Measurements from ENCODE around the gene WIPI1.
"Not testable (repeated sequence)": the region's sequence is repeated elsewhere in the genome, so short reads cannot be mapped to it uniquely, and the experiment has no call there.

The WIPI1 gene

DNA sequence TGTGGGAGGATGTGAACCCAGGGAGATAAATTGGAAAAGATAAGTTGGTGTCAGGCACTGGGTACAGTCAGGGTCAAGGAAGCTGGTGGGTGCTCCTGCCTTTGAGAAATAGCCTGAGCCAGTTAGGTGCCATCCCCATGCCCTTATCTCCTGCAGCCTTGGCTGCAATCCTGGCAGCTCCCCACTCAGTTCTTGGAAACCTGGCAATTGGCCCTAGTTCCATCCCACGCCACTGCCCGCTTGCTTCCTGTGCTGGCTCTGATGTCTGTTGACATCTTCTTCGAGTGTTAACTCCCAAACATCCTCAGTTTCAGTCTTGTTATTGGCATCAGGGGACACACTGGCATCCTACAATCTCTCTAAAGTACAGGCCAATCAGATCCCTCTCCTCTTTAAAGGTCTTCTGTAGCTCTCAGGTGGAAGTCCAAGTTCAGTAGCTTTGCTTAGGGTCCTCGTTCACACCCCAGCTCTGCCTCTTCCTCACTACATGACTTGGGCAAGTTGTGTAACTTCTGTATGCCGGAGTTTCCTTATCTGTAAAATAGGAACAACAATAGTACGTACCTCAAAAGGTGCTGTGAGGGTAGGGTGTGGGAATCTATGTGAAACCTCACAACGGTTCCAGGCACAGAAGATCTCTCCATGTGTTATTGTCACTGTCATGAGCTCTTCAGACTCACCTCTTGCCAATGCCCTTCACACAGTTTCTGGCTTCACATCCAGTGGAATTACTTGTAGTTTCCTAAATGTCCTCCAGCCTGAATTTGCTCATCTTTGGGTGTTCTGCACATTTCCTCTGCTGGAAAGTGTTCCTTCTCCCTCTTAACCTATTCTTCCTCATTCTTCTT, 41.4 kb upstream of the WIPI1 start:
- DNase-seq = no peak
- no peak overlapping the region for H3K4ac ChIP-seq (ENCODE audit: low read depth, low read length)
- H2AK5ac ChIP-seq (ENCODE audit: low read length) = no peak overlapping the region
- no peaks in the 10 kb centered on the region for H3K79me2 ChIP-seq (ENCODE audit: control insufficient read depth, insufficient read depth, low read length, poor library complexity)
- WGBS (ENCODE audit: extremely low coverage, insufficient coverage, insufficient read length) = no CpG with 5 or more reads among the region's 7 CpGs
- no peaks in the 10 kb centered on the region for H3K36me3 ChIP-seq (ENCODE audit: control insufficient read depth in 1 of 2, insufficient read depth in 2 of 2, low read length in 2 of 2)
- H3K79me1 ChIP-seq (ENCODE audit: low read length) = no peaks in the 10 kb centered on the region
- no peak overlapping the region for H3K23ac ChIP-seq (ENCODE audit: low read length)
- no peak overlapping the region for H3K4me3 ChIP-seq (ENCODE audit: low read depth, low read length)
- H2AFZ ChIP-seq (ENCODE audit: insufficient read depth, low read length, poor library complexity) = no peak overlapping the region
- no peak overlapping the region for H2BK5ac ChIP-seq (ENCODE audit: low read depth, low read length, poor library complexity)
- H2BK12ac ChIP-seq (ENCODE audit: low read length) = no peak overlapping the region
- H3K9me3 ChIP-seq (ENCODE audit: insufficient read depth, low read depth, low read length) = peaks cover 2% of the 10 kb centered on the region
- no peak overlapping the region for H3K14ac ChIP-seq (ENCODE audit: low read length)
- no peak overlapping the region for H3K9ac ChIP-seq (ENCODE audit: low read length)
- H3K27me3 ChIP-seq (ENCODE audit: insufficient read depth, low read length) = no peaks in the 10 kb centered on the region
- H3K4me1 ChIP-seq (ENCODE audit: control insufficient read depth in 1 of 2, insufficient read depth in 2 of 2, low read length in 2 of 2) = no peaks in the 10 kb centered on the region
- H3K27ac ChIP-seq (ENCODE audit: low read depth, low read length) = no peak overlapping the region
- no peak overlapping the region for H4K12ac ChIP-seq (ENCODE audit: low read depth, low read length)
- H4K91ac ChIP-seq (ENCODE audit: low read depth, low read length) = no peak overlapping the region
- no peak overlapping the region for H3K18ac ChIP-seq (ENCODE audit: low read length)
- H4K8ac ChIP-seq (ENCODE audit: low read depth, low read length) = no peak overlapping the region
- H2BK120ac ChIP-seq (ENCODE audit: insufficient read depth, low read length, poor library complexity) = no peak overlapping the region
- no peak overlapping the region for H3K4me2 ChIP-seq (ENCODE audit: low read length)

GRCh38 chr17:68497885-68498319, 40.6 kb upstream of the WIPI1 start:
- no peak overlapping the region for H3K4me2 ChIP-seq (ENCODE audit: low read length)
- H3K79me1 ChIP-seq (ENCODE audit: low read length) = no peaks in the 10 kb centered on the region
- H3K18ac ChIP-seq (ENCODE audit: low read length) = no peak overlapping the region
- no peak overlapping the region for H2AFZ ChIP-seq (ENCODE audit: insufficient read depth, low read length, poor library complexity)
- H3K4me3 ChIP-seq (ENCODE audit: low read depth, low read length) = no peak overlapping the region
- H4K8ac ChIP-seq (ENCODE audit: low read depth, low read length) = no peak overlapping the region
- H3K9ac ChIP-seq (ENCODE audit: low read length) = no peak overlapping the region
- H3K4ac ChIP-seq (ENCODE audit: low read depth, low read length) = no peak overlapping the region
- H2AK5ac ChIP-seq (ENCODE audit: low read length) = no peak overlapping the region
- H2BK12ac ChIP-seq (ENCODE audit: low read length) = no peak overlapping the region
- H3K14ac ChIP-seq (ENCODE audit: low read length) = no peak overlapping the region
- peaks cover 2% of the 10 kb centered on the region for H3K9me3 ChIP-seq (ENCODE audit: insufficient read depth, low read depth, low read length)
- no peak overlapping the region for H2BK5ac ChIP-seq (ENCODE audit: low read depth, low read length, poor library complexity)
- peak in 1 of 2 donors; percentile 21 for DNase-seq
- H3K79me2 ChIP-seq (ENCODE audit: control insufficient read depth, insufficient read depth, low read length, poor library complexity) = no peaks in the 10 kb centered on the region
- H3K23ac ChIP-seq (ENCODE audit: low read length) = no peak overlapping the region
- no peak overlapping the region for H2BK120ac ChIP-seq (ENCODE audit: insufficient read depth, low read length, poor library complexity)
- no peak overlapping the region for H4K91ac ChIP-seq (ENCODE audit: low read depth, low read length)
- no peak overlapping the region for H4K12ac ChIP-seq (ENCODE audit: low read depth, low read length)
- WGBS (ENCODE audit: extremely low coverage, insufficient coverage, insufficient read length) = no CpG with 5 or more reads among the region's 3 CpGs
- no peaks in the 10 kb centered on the region for H3K4me1 ChIP-seq (ENCODE audit: control insufficient read depth in 1 of 2, insufficient read depth in 2 of 2, low read length in 2 of 2)
- no peak overlapping the region for H3K27ac ChIP-seq (ENCODE audit: low read depth, low read length)
- no peaks in the 10 kb centered on the region for H3K36me3 ChIP-seq (ENCODE audit: control insufficient read depth in 1 of 2, insufficient read depth in 2 of 2, low read length in 2 of 2)
- no peaks in the 10 kb centered on the region for H3K27me3 ChIP-seq (ENCODE audit: insufficient read depth, low read length)

DNA sequence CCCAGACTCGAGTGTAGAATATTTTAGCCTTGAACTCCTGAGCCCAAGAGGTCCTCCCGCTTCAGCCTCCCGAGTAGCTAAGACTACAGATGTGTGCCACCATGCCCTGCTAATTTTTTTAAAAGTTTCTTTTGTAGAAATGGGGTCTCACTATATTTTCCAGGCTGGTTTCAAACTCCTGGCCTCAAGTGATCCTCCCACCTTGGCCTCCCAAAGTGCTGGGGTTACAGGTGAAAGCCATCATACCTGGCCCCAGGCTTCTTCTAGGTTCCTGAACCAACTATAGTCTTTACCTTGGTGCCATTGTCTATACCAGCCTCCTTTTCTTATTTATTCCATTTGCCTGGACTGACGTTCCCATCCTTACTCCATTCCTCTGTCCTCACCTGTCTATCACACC, 37.8 kb upstream of the WIPI1 start:
- DNase-seq = no peak
- Histone ChIP-seq H3K9ac (ENCODE audit: low read length) (no peak overlapping the region), H3K36me3 (ENCODE audit: control insufficient read depth in 1 of 2, insufficient read depth in 2 of 2, low read length in 2 of 2) (no peaks in the 10 kb centered on the region), H4K8ac (ENCODE audit: low read depth, low read length) (no peak overlapping the region), H3K79me2 (ENCODE audit: control insufficient read depth, insufficient read depth, low read length, poor library complexity) (no peaks in the 10 kb centered on the region), H2BK5ac (ENCODE audit: low read depth, low read length, poor library complexity) (no peak overlapping the region), H3K18ac (ENCODE audit: low read length) (no peak overlapping the region), H4K91ac (ENCODE audit: low read depth, low read length) (no peak overlapping the region), H2AFZ (ENCODE audit: insufficient read depth, low read length, poor library complexity) (no peak overlapping the region), H3K9me3 (ENCODE audit: insufficient read depth, low read depth, low read length) (peaks cover 2% of the 10 kb centered on the region), H3K4me1 (ENCODE audit: control insufficient read depth in 1 of 2, insufficient read depth in 2 of 2, low read length in 2 of 2) (no peaks in the 10 kb centered on the region), H3K14ac (ENCODE audit: low read length) (no peak overlapping the region), H3K79me1 (ENCODE audit: low read length) (no peaks in the 10 kb centered on the region), H2BK12ac (ENCODE audit: low read length) (no peak overlapping the region), H2AK5ac (ENCODE audit: low read length) (no peak overlapping the region), H4K12ac (ENCODE audit: low read depth, low read length) (no peak overlapping the region), H3K4me3 (ENCODE audit: low read depth, low read length) (no peak overlapping the region), H3K27me3 (ENCODE audit: insufficient read depth, low read length) (no peaks in the 10 kb centered on the region), H3K4ac (ENCODE audit: low read depth, low read length) (no peak overlapping the region), H2BK120ac (ENCODE audit: insufficient read depth, low read length, poor library complexity) (no peak overlapping the region), H3K27ac (ENCODE audit: low read depth, low read length) (no peak overlapping the region), H3K23ac (ENCODE audit: low read length) (no peak overlapping the region), H3K4me2 (ENCODE audit: low read length) (no peak overlapping the region)
- WGBS (ENCODE audit: extremely low coverage, insufficient coverage, insufficient read length) = no CpG with 5 or more reads among the region's 4 CpGs

GRCh38 chr17:68492394-68493054, 35.2 kb upstream of the WIPI1 start:
- not testable (repeated sequence) for H3K79me2 ChIP-seq (ENCODE audit: control insufficient read depth, insufficient read depth, low read length, poor library complexity); H3K9me3 ChIP-seq (ENCODE audit: insufficient read depth, low read depth, low read length)
- no CpG with 5 or more reads among the region's 8 CpGs for WGBS (ENCODE audit: extremely low coverage, insufficient coverage, insufficient read length)

More at GRCh38 chr17:68492394-68493054, 35.2 kb upstream of the WIPI1 start:
- H3K4ac ChIP-seq (ENCODE audit: low read depth, low read length); H4K91ac ChIP-seq (ENCODE audit: low read depth, low read length); H4K12ac ChIP-seq (ENCODE audit: low read depth, low read length); H3K36me3 ChIP-seq (ENCODE audit: control insufficient read depth in 1 of 2, insufficient read depth in 2 of 2, low read length in 2 of 2); H2BK120ac ChIP-seq (ENCODE audit: insufficient read depth, low read length, poor library complexity); H3K4me3 ChIP-seq (ENCODE audit: low read depth, low read length); H2AK5ac ChIP-seq (ENCODE audit: low read length); H3K4me2 ChIP-seq (ENCODE audit: low read length); H3K14ac ChIP-seq (ENCODE audit: low read length); H3K79me1 ChIP-seq (ENCODE audit: low read length); H3K9ac ChIP-seq (ENCODE audit: low read length); H2AFZ ChIP-seq (ENCODE audit: insufficient read depth, low read length, poor library complexity); H3K27ac ChIP-seq (ENCODE audit: low read depth, low read length); H3K4me1 ChIP-seq (ENCODE audit: control insufficient read depth in 1 of 2, insufficient read depth in 2 of 2, low read length in 2 of 2); H4K8ac ChIP-seq (ENCODE audit: low read depth, low read length); H2BK5ac ChIP-seq (ENCODE audit: low read depth, low read length, poor library complexity); H3K18ac ChIP-seq (ENCODE audit: low read length); H2BK12ac ChIP-seq (ENCODE audit: low read length); DNase-seq; H3K27me3 ChIP-seq (ENCODE audit: insufficient read depth, low read length): not testable (repeated sequence)
- peak overlapping the region; percentile 30 for H3K23ac ChIP-seq (ENCODE audit: low read length)
